ENCODE data around the gene MAP3K4.

GRCh38 chr6:161031721-161032495 is 40.3 kb downstream of the MAP3K4 start:
- no peak for TF ChIP-seq CTCF (IDR thresholded peaks at IDR 0.05)
- no peak for TF ChIP-seq POLR2A (IDR thresholded peaks at IDR 0.05)

Data from lower leg skin (tissue), 3 donors.